Endothelial cell of umbilical vein (primary cell): ENCODE measurements around the gene MTERF4. TPM values are rescaled to one million over a fixed set of nuclear protein-coding genes. Genes with fewer than 3 reads are reported as not detected.

Experiments used
- BruUV-seq: library from RNA; stranded (reverse); fragments of 400-500 nt; replicated peaks from 2 replicates; lab custom pipeline; 2021; lab: Mats Ljungman, UMichigan
- CTCF ChIA-PET: fragments of 300-600, 350-600 bp; sonication (Branson Sonifier 250); formaldehyde crosslinking; loops from one replicate; lab custom pipeline; 2021; ENCODE audit warnings: antibody characterized with exemption, inconsistent platforms; lab: Charles Lee
- POLR2A ChIA-PET: fragments of 300-600, 350-600 bp; sonication (Branson Sonifier 250); formaldehyde crosslinking; loops from one replicate; lab custom pipeline; 2021; ENCODE audit warnings: antibody characterized with exemption, inconsistent platforms; lab: Charles Lee
- DNase-seq: peaks from one replicate; pipeline ENCODE4 v3.0.0-alpha.2; 2011; ENCODE audit warnings: low read depth, low spot score
- FAIRE-seq: peaks from 2 replicates; lab custom pipeline; 2011; peaks lifted over from hg19 to GRCh38; lab: Jason Lieb, UNC
- H2AFZ ChIP-seq: 2 replicates; pipeline ENCODE4 v1.6.0; 2012; ENCODE audit warnings: low read depth, low read length, control low read depth, inconsistent platforms
- H3K27ac ChIP-seq: 2 replicates; pipeline ENCODE4 v1.5.1; 2011; ENCODE audit warnings: low read depth, mild to moderate bottlenecking, control low read depth, low read length, moderate library complexity; ENCODE audit not compliant: insufficient read depth
- H3K27me3 ChIP-seq, 2 experiments: 2 replicates each; pipeline versions ENCODE4 v1.6.0 to v1.6.1; 2011; ENCODE audit warnings: low read length in 2 of 2, mixed read lengths in 1 of 2; ENCODE audit not compliant: control insufficient read depth in 2 of 2, insufficient read depth in 2 of 2
- H3K36me3 ChIP-seq, 2 experiments: 2 replicates in 1 of 2; 3 replicates in 1 of 2; pipeline ENCODE4 v1.5.1; 2011; ENCODE audit warnings: low read length in 2 of 2, mild to moderate bottlenecking in 1 of 2, moderate library complexity in 1 of 2; ENCODE audit not compliant: control insufficient read depth in 2 of 2, insufficient read depth in 2 of 2; ENCODE audit errors: extremely low read depth in 1 of 2
- H3K4me1 ChIP-seq: 3 replicates; pipeline ENCODE4 v1.5.1; 2011; ENCODE audit warnings: mild to moderate bottlenecking, low read length; ENCODE audit not compliant: control insufficient read depth, insufficient read depth; ENCODE audit errors: extremely low read depth
- H3K4me2 ChIP-seq: 2 replicates; pipeline ENCODE4 v1.6.1; 2011; ENCODE audit warnings: low read length, control low read depth, mixed read lengths; ENCODE audit not compliant: insufficient read depth
- H3K4me3 ChIP-seq, 3 experiments: fragments of 200-600 bp in 1 of 3; sonication (generic), shearing (Covaris generic) in 1 of 3; replicated peaks in 1 of 3; 2 replicates each; pipeline ENCODE4 v1.5.1; 2011 to 2016; ENCODE audit warnings: control low read depth in 3 of 3, low read length in 3 of 3, mild to moderate bottlenecking in 2 of 3, inconsistent platforms in 1 of 3, low read depth in 1 of 3, moderate library complexity in 1 of 3; ENCODE audit not compliant: insufficient read depth in 1 of 3
- H3K79me2 ChIP-seq: 2 replicates; pipeline ENCODE4 v1.6.0; 2012; ENCODE audit warnings: low read length, inconsistent platforms; ENCODE audit not compliant: control insufficient read depth, insufficient read depth
- H3K9ac ChIP-seq: replicated peaks from 2 replicates; pipeline ENCODE3; 2011; ENCODE audit warnings: low read length, control low read depth; ENCODE audit not compliant: insufficient read depth; ENCODE audit errors: extremely low read depth
- H3K9me1 ChIP-seq: replicated peaks from 3 replicates; pipeline ENCODE4 v1.6.0; 2011; ENCODE audit warnings: mild to moderate bottlenecking, low read length; ENCODE audit not compliant: control insufficient read depth, insufficient read depth; ENCODE audit errors: extremely low read depth
- H3K9me3 ChIP-seq: replicated peaks from 2 replicates; pipeline ENCODE4 v1.5.1; 2012; ENCODE audit warnings: low read length, inconsistent platforms; ENCODE audit not compliant: control insufficient read depth, insufficient read depth
- H4K20me1 ChIP-seq: replicated peaks from 2 replicates; pipeline ENCODE3; 2011; ENCODE audit warnings: mild to moderate bottlenecking, low read length; ENCODE audit not compliant: control insufficient read depth, insufficient read depth; ENCODE audit errors: extremely low read depth
- CTCF ChIP-seq, 2 donors: IDR thresholded peaks; 1 replicate in 1 of 2; 2 replicates in 1 of 2; pipeline ENCODE4 v1.5.1; 2011; ENCODE audit warnings: low read length in 2 of 2, mild to moderate bottlenecking in 2 of 2, moderate library complexity in 2 of 2, control low read depth in 1 of 2, inconsistent platforms in 1 of 2, low read depth in 1 of 2; ENCODE audit not compliant: insufficient read depth in 1 of 2; ENCODE audit errors: extremely low read depth in 1 of 2
- EZH2 ChIP-seq: IDR thresholded peaks from 2 replicates; pipeline ENCODE4 v1.6.1; 2012; ENCODE audit warnings: borderline replicate concordance, low read depth, mild to moderate bottlenecking, moderate library complexity, low read length, inconsistent platforms; ENCODE audit not compliant: severe bottlenecking
- FOS ChIP-seq: IDR thresholded peaks from 2 replicates; pipeline ENCODE4 v1.6.1; 2011; ENCODE audit warnings: mild to moderate bottlenecking, low read length, moderate library complexity, borderline replicate concordance; ENCODE audit not compliant: insufficient read depth
- GATA2 ChIP-seq: IDR thresholded peaks from 2 replicates; pipeline ENCODE4 v1.7.0; 2011; ENCODE audit warnings: low read depth, mild to moderate bottlenecking, moderate library complexity, mixed read lengths, low read length; ENCODE audit not compliant: insufficient read length, insufficient read depth
- JUN ChIP-seq: IDR thresholded peaks from 2 replicates; pipeline ENCODE4 v1.6.1; 2011; ENCODE audit warnings: borderline replicate concordance, low read depth; ENCODE audit not compliant: insufficient read length, insufficient read depth
- MYC ChIP-seq: IDR thresholded peaks from one replicate; pipeline ENCODE4 v1.6.1; 2011; ENCODE audit warnings: mild to moderate bottlenecking, low read depth, low read length
- POLR2A ChIP-seq: IDR thresholded peaks from 2 replicates; pipeline ENCODE4 v1.6.1; 2012; ENCODE audit warnings: low read depth, mild to moderate bottlenecking, control low read depth, low read length
- POLR2AphosphoS5 ChIP-seq: IDR thresholded peaks from 2 replicates; pipeline ENCODE4 v1.6.1; 2012; ENCODE audit warnings: low read depth, mild to moderate bottlenecking, control low read depth, low read length, moderate library complexity; ENCODE audit not compliant: insufficient read depth
- dilution Hi-C: fragments of 300-500 bp; cut with MboI; formaldehyde crosslinking; loops from one replicate; pipeline ENCODE4 v1.15.0; 2019; ENCODE audit warnings: low sequenced_read_pairs; ENCODE audit not compliant: extremely low pct_ligation_motif_present
- intact Hi-C: fragments of 100-400 bp; cut with micrococcal nuclease; formaldehyde crosslinking; loops from one replicate; pipeline ENCODE4 v1.10.0; 2022
- polyA plus RNA-seq, 4 experiments: library from polyadenylated mRNA; depleted of rRNA in 3 of 4; stranded (reverse) in 3 of 4; unstranded in 1 of 4; fragments of >200 nt; gene quantifications; 2 replicates each; pipeline versions ENCODE4 v1.2.1 to v1.2.3, GENCODE V29; 2011 to 2012; ENCODE audit warnings: missing spikeins in 1 of 4
- total RNA-seq: library from RNA; stranded (reverse); gene quantifications from 2 replicates; pipeline ENCODE4 v1.2.3, GENCODE V29; 2021
- TF ChIP-seq, protein P1 (sequence below): IDR thresholded peaks from 2 replicates; pipeline ENCODE4 v1.6.1; 2011; ENCODE audit not compliant: insufficient read depth, insufficient read length

The MTERF4 gene
- total and polyA plus RNA-seq, 2 donors (not counting 3 experiments of a cell fraction or from before 2014, with no cell fraction given): 14.7 to 27.3 TPM

- dilution Hi-C loops: no loop called here
- TF ChIP-seq JUN (no peak), MYC (no peak), CTCF (IDR thresholded peaks at IDR 0.05; ENCODE audit: extremely low read depth in 1 of 2, insufficient read depth in 1 of 2, low read depth in 1 of 2, low read length in 2 of 2) (no peak), EZH2 (no peak), POLR2AphosphoS5 (no peak), FOS (no peak), POLR2A (no peak), GATA2 (no peak)
- TF ChIP-seq, protein P1, sequence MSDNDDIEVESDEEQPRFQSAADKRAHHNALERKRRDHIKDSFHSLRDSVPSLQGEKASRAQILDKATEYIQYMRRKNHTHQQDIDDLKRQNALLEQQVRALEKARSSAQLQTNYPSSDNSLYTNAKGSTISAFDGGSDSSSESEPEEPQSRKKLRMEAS: no peak
- no peaks in the 10 kb centered on the region for H3K36me3 ChIP-seq
- intact Hi-C loops: no loop called here
- no peak overlapping the region for H3K4me3 ChIP-seq
- DNase-seq (no peak), FAIRE-seq (no peak)
- no peak overlapping the region for H3K4me2 ChIP-seq
- CTCF ChIA-PET: interaction anchor here (1.5 to 3.1 kb wide), 2 partner anchors 10 to 86 kb away, joined by 8 to 15 read pairs; no protein-coding TSS in a partner anchor
- POLR2A ChIA-PET: interaction anchor here (0.6 kb wide), 1 partner anchor 714 kb away, joined by 3 read pairs; no protein-coding TSS in a partner anchor
- no peak overlapping the region for H2AFZ ChIP-seq
- H3K9ac ChIP-seq: no peak overlapping the region
- H4K20me1 ChIP-seq: no peaks in the 10 kb centered on the region
- H3K9me3 ChIP-seq: no peaks in the 10 kb centered on the region
- H3K9me1 ChIP-seq: no peaks in the 10 kb centered on the region
- H3K4me1 ChIP-seq: no peaks in the 10 kb centered on the region
- no peak overlapping the region for H3K27ac ChIP-seq
- no TSS peak for BruUV-seq
- H3K27me3 ChIP-seq: no peaks in the 10 kb centered on the region
- H3K79me2 ChIP-seq: no peaks in the 10 kb centered on the region
Measured at GRCh38 chr2:241068136-241068941, 33.7 kb downstream of the MTERF4 start.
